GM19025 (cell line): ENCODE data around the gene ZBTB16.

Experiments
- ATAC-seq: cut with Tn5 transposase; IDR thresholded peaks from one replicate; pipeline ENCODE4 v1.9.1; 2021; ENCODE audit warnings: mild to moderate bottlenecking, low read depth, moderate library complexity; ENCODE audit not compliant: unreplicated experiment

Gene ZBTB16

GRCh38 chr11:114062272-114062671, 2.8 kb downstream of the ZBTB16 start:
- no peak for ATAC-seq

GRCh38 chr11:114063149-114063828, 3.8 kb downstream of the ZBTB16 start:
- no peak for ATAC-seq

- no peak for ATAC-seq
These were observed 4.3 kb downstream of the ZBTB16 start for GRCh38 chr11:114063829-114064201.

GRCh38 chr11:114064216-114064615, 4.7 kb downstream of the ZBTB16 start:
- no peak for ATAC-seq

GRCh38 chr11:114065094-114065493, 5.6 kb downstream of the ZBTB16 start:
- ATAC-seq, result no peak

- no peak for ATAC-seq
These were observed 6.6 kb downstream of the ZBTB16 start for GRCh38 chr11:114066046-114066648.

- no peak for ATAC-seq
These were observed 8.8 kb downstream of the ZBTB16 start for GRCh38 chr11:114068327-114068726.

GRCh38 chr11:114070464-114071139, 11.1 kb downstream of the ZBTB16 start:
- ATAC-seq, result no peak

- no peak for ATAC-seq
These were observed 13.7 kb downstream of the ZBTB16 start for GRCh38 chr11:114073007-114073827.

- no peak for ATAC-seq
These were observed 14.4 kb downstream of the ZBTB16 start for GRCh38 chr11:114073828-114074381.

GRCh38 chr11:114074546-114075343, 15.2 kb downstream of the ZBTB16 start:
- ATAC-seq, result no peak

- ATAC-seq, result no peak
These were observed 15.8 kb downstream of the ZBTB16 start for GRCh38 chr11:114075344-114075610.

- ATAC-seq, result no peak
These were observed 16.5 kb downstream of the ZBTB16 start for GRCh38 chr11:114075891-114076441.

- no peak for ATAC-seq
These were observed 17.4 kb downstream of the ZBTB16 start for GRCh38 chr11:114076921-114077331.

- no peak for ATAC-seq
These were observed 18.2 kb downstream of the ZBTB16 start for GRCh38 chr11:114077482-114078305.

- ATAC-seq, result no peak
These were observed 18.9 kb downstream of the ZBTB16 start for GRCh38 chr11:114078423-114078822.

GRCh38 chr11:114079511-114080065, 20.1 kb downstream of the ZBTB16 start:
- ATAC-seq, result no peak

- ATAC-seq, result no peak
These were observed 20.7 kb downstream of the ZBTB16 start for GRCh38 chr11:114080219-114080618.

GRCh38 chr11:114080769-114081168, 21.3 kb downstream of the ZBTB16 start:
- ATAC-seq, result no peak
